DND-41 (cell line): ENCODE measurements around the gene COG5.

Experiments
- EZH2 ChIP-seq: IDR thresholded peaks from 3 replicates; pipeline ENCODE4 v1.6.1; 2012; ENCODE audit warnings: borderline replicate concordance, low read depth, mild to moderate bottlenecking, moderate library complexity, low read length, inconsistent platforms; ENCODE audit not compliant: severe bottlenecking
- TF ChIP-seq, protein P1 (sequence below): IDR thresholded peaks from 2 replicates; pipeline ENCODE4 v1.5.1; 2012; ENCODE audit warnings: borderline replicate concordance, low read length, moderate library complexity, mild to moderate bottlenecking; ENCODE audit not compliant: poor library complexity, severe bottlenecking; ENCODE audit errors: extremely low read depth

GRCh38 chr7:107579554-107579884 lies 15.8 kb upstream of the COG5 start:
- TF ChIP-seq, protein P1, sequence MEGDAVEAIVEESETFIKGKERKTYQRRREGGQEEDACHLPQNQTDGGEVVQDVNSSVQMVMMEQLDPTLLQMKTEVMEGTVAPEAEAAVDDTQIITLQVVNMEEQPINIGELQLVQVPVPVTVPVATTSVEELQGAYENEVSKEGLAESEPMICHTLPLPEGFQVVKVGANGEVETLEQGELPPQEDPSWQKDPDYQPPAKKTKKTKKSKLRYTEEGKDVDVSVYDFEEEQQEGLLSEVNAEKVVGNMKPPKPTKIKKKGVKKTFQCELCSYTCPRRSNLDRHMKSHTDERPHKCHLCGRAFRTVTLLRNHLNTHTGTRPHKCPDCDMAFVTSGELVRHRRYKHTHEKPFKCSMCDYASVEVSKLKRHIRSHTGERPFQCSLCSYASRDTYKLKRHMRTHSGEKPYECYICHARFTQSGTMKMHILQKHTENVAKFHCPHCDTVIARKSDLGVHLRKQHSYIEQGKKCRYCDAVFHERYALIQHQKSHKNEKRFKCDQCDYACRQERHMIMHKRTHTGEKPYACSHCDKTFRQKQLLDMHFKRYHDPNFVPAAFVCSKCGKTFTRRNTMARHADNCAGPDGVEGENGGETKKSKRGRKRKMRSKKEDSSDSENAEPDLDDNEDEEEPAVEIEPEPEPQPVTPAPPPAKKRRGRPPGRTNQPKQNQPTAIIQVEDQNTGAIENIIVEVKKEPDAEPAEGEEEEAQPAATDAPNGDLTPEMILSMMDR: no peak
- TF ChIP-seq EZH2: no peak
